OCI-LY1 (cell line): ENCODE results near the gene NEK5.

Experiments
- CTCF ChIP-seq: fragments of 200-600 bp; sonication (generic), shearing (Covaris generic); IDR thresholded peaks from 2 replicates; pipeline ENCODE4 v1.5.1; 2017; ENCODE audit warnings: mild to moderate bottlenecking, antibody characterized with exemption, low read length, moderate library complexity, mixed read lengths
- EZH2 ChIP-seq: fragments of 200-600 bp; sonication (generic), shearing (Covaris generic); IDR thresholded peaks from 2 replicates; pipeline ENCODE4 v1.8.0; 2017; ENCODE audit warnings: borderline replicate concordance, mixed run types, mild to moderate bottlenecking, antibody characterized with exemption, low read length, moderate library complexity, mixed read lengths

GRCh38 chr13:52118095-52118494 lies 10.8 kb downstream of the NEK5 start:
- TF ChIP-seq CTCF (no peak), EZH2 (no peak)
